ENCODE results near the gene PLCXD3.
"Not testable (repeated sequence)": the region's sequence is repeated elsewhere in the genome, so short reads cannot be mapped to it uniquely, and the experiment has no call there.

Gene PLCXD3

GRCh38 chr5:41509399-41510175, 814 bp downstream of the PLCXD3 start:
- no peaks in the 10 kb centered on the region for H3K36me3 ChIP-seq (ENCODE audit: insufficient read depth, low read length)
- H3K4me1 ChIP-seq (ENCODE audit: insufficient read depth, low read length), result peaks cover 7% of the 10 kb centered on the region
- H3K9ac ChIP-seq (ENCODE audit: low read depth, low read length), result peak overlapping the region; percentile 63; the same call in 1 of the 2 replicates
- no peaks in the 10 kb centered on the region for H3K9me3 ChIP-seq (ENCODE audit: control insufficient read depth, insufficient read depth, low read length)

GRCh38 chr5:41508696-41509398, 1.6 kb downstream of the PLCXD3 start:
- no peaks in the 10 kb centered on the region for H3K9me3 ChIP-seq (ENCODE audit: control insufficient read depth, insufficient read depth, low read length)
- peaks cover 7% of the 10 kb centered on the region for H3K4me1 ChIP-seq (ENCODE audit: insufficient read depth, low read length)
- H3K36me3 ChIP-seq (ENCODE audit: insufficient read depth, low read length), result no peaks in the 10 kb centered on the region
- H3K9ac ChIP-seq (ENCODE audit: low read depth, low read length), result no peak overlapping the region

DNA sequence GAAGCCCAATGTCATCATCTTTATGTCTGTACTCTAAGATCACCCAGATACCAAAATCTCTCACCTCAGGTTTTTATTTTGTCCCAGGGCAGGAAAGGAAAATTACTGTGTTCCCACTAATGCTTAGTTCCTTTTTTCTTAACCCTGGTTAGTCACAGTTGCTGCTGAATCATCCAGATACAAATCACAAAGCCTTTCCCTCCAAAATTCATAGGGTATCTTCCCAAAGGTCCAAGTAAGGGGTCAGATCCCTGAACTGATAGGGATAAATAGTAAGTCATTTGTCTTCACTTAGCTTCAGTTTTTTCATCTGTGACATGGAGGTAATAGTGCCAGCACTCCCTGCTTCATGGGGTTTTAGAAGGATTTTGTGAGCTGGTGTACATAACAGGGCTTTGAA, 2.2 kb downstream of the PLCXD3 start:
- Histone ChIP-seq H3K36me3 (ENCODE audit: insufficient read depth, low read length) (no peaks in the 10 kb centered on the region), H3K9ac (ENCODE audit: low read depth, low read length) (no peak overlapping the region), H3K9me3 (ENCODE audit: control insufficient read depth, insufficient read depth, low read length) (no peaks in the 10 kb centered on the region), H3K4me1 (ENCODE audit: insufficient read depth, low read length) (peaks cover 7% of the 10 kb centered on the region)

GRCh38 chr5:41507501-41507900, 2.9 kb downstream of the PLCXD3 start:
- no peaks in the 10 kb centered on the region for H3K9me3 ChIP-seq (ENCODE audit: control insufficient read depth, insufficient read depth, low read length)
- H3K36me3 ChIP-seq (ENCODE audit: insufficient read depth, low read length), result no peaks in the 10 kb centered on the region
- H3K4me1 ChIP-seq (ENCODE audit: insufficient read depth, low read length), result peaks cover 7% of the 10 kb centered on the region
- H3K9ac ChIP-seq (ENCODE audit: low read depth, low read length), result no peak overlapping the region

DNA sequence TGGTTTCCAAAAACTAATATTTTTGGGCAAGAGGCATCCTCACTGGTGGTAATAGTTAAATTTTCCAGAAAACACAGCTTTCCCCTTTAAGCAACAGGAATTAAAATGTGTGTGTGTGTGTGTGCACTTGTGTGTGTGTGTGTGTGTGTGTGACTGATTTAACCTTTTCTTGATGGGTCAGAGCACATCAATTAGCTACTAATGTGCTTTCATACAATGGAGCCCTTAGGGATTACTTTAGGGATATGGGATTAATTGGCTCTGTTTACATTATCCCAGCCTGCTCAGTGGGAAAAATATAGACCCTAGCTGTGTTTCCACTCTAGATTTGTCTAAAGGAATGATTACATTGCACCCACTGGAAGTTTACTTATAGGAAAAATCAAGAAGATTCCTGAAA, 6.5 kb downstream of the PLCXD3 start:
- Histone ChIP-seq H3K9ac (ENCODE audit: low read depth, low read length) (no peak overlapping the region), H3K4me1 (ENCODE audit: insufficient read depth, low read length) (no peaks in the 10 kb centered on the region), H3K36me3 (ENCODE audit: insufficient read depth, low read length) (no peaks in the 10 kb centered on the region), H3K9me3 (ENCODE audit: control insufficient read depth, insufficient read depth, low read length) (no peaks in the 10 kb centered on the region)

DNA sequence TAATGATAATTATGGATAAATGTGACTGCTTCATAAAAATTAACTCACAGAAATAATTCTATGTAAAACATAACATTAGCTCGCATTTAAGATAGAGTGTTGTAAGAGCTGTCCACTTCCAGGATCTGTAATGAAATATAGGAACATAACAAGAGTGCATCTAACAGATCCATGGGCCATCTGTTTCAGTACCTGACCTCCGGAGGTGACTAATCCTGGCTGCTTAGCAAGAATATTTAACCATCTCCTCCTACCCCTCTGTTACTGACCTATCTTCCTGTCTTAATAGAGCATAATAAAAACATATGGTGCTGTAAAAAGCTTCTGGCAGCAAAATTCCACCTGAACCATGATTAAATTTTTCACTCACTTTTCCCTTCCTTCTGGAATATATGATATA, 7.1 kb downstream of the PLCXD3 start:
- H3K4me1 ChIP-seq (ENCODE audit: insufficient read depth, low read length), result no peaks in the 10 kb centered on the region
- no peak overlapping the region for H3K9ac ChIP-seq (ENCODE audit: low read depth, low read length)
- H3K9me3 ChIP-seq (ENCODE audit: control insufficient read depth, insufficient read depth, low read length), result no peaks in the 10 kb centered on the region
- H3K36me3 ChIP-seq (ENCODE audit: insufficient read depth, low read length), result no peaks in the 10 kb centered on the region

- not testable (repeated sequence) for H3K36me3 ChIP-seq (ENCODE audit: insufficient read depth, low read length); H3K4me1 ChIP-seq (ENCODE audit: insufficient read depth, low read length); H3K9me3 ChIP-seq (ENCODE audit: control insufficient read depth, insufficient read depth, low read length)
- peak overlapping the region; percentile 20; the same call in 1 of the 2 replicates for H3K9ac ChIP-seq (ENCODE audit: low read depth, low read length)
These were observed 16.8 kb downstream of the PLCXD3 start for GRCh38 chr5:41493490-41494126.

GRCh38 chr5:41485533-41485932, 24.9 kb downstream of the PLCXD3 start:
- H3K9me3 ChIP-seq (ENCODE audit: control insufficient read depth, insufficient read depth, low read length), result no peaks in the 10 kb centered on the region
- H3K9ac ChIP-seq (ENCODE audit: low read depth, low read length), result no peak overlapping the region
- no peaks in the 10 kb centered on the region for H3K4me1 ChIP-seq (ENCODE audit: insufficient read depth, low read length)
- no peaks in the 10 kb centered on the region for H3K36me3 ChIP-seq (ENCODE audit: insufficient read depth, low read length)

DNA sequence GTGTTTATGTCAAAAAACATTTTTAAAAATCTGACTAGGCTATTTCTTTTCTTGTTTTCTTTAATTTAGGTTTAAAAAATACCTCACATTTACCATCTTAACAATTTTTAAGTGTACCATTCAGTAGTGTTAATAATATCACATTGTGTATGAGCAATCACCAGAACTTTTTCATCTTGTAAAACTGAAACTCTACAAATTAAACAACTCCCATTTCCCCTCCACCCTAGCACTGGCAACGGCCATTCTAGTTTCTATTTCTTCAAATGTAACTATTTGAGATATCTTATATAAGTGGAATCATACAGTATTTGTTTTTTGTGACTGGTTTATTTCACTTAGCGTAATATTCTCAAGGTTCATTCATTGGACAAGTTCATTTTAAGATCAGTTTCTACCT, 27.7 kb downstream of the PLCXD3 start:
- H3K4me1 ChIP-seq (ENCODE audit: insufficient read depth, low read length), result no peaks in the 10 kb centered on the region
- no peaks in the 10 kb centered on the region for H3K36me3 ChIP-seq (ENCODE audit: insufficient read depth, low read length)
- H3K9me3 ChIP-seq (ENCODE audit: control insufficient read depth, insufficient read depth, low read length), result no peaks in the 10 kb centered on the region
- no peak overlapping the region for H3K9ac ChIP-seq (ENCODE audit: low read depth, low read length)

- Histone ChIP-seq H3K4me1 (ENCODE audit: insufficient read depth, low read length) (no peaks in the 10 kb centered on the region), H3K9ac (ENCODE audit: low read depth, low read length) (no peak overlapping the region), H3K36me3 (ENCODE audit: insufficient read depth, low read length) (no peaks in the 10 kb centered on the region), H3K9me3 (ENCODE audit: control insufficient read depth, insufficient read depth, low read length) (no peaks in the 10 kb centered on the region)
These were observed 28.2 kb downstream of the PLCXD3 start for GRCh38 chr5:41482173-41482572.

DNA sequence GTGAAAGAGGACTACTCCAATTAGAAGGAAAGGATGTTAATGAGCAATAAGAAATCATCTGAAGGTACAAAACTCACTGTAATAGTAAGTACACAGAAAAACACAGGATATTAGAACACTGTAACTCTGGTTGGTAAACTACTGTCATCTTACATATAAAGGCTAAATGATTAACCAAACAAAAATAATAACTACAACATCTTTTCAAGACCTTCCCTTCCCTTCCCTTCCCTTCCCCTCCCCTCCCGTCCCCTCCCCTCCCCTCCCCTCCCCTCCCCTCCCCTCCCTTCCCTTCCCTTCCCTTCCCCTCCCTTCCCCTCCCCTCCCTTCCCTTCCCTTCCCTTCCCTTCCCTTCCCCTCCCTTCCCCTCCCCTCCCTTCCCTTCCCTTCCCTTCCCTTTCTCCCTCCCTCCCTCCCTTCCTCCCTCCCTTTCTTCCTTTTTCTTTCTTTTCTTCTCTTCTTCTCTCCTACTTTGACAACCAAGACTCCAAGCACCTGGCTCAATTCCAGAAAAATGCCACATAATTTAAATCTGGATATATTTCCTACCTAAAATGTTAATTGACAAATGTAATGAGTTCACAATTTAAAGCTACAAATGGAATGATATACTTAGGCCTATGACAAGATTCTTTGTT, 38.7 kb downstream of the PLCXD3 start:
- H3K9me3 ChIP-seq (ENCODE audit: control insufficient read depth, insufficient read depth, low read length); H3K4me1 ChIP-seq (ENCODE audit: insufficient read depth, low read length); H3K9ac ChIP-seq (ENCODE audit: low read depth, low read length); H3K36me3 ChIP-seq (ENCODE audit: insufficient read depth, low read length): not testable (repeated sequence)

- Histone ChIP-seq H3K36me3 (ENCODE audit: insufficient read depth, low read length) (no peaks in the 10 kb centered on the region), H3K9ac (ENCODE audit: low read depth, low read length) (no peak overlapping the region), H3K4me1 (ENCODE audit: insufficient read depth, low read length) (no peaks in the 10 kb centered on the region), H3K9me3 (ENCODE audit: control insufficient read depth, insufficient read depth, low read length) (no peaks in the 10 kb centered on the region)
These were observed 44.8 kb downstream of the PLCXD3 start for GRCh38 chr5:41465493-41466171.

- no peaks in the 10 kb centered on the region for H3K9me3 ChIP-seq (ENCODE audit: control insufficient read depth, insufficient read depth, low read length)
- no peak overlapping the region for H3K9ac ChIP-seq (ENCODE audit: low read depth, low read length)
- no peaks in the 10 kb centered on the region for H3K36me3 ChIP-seq (ENCODE audit: insufficient read depth, low read length)
- H3K4me1 ChIP-seq (ENCODE audit: insufficient read depth, low read length), result no peaks in the 10 kb centered on the region
These were observed 50.8 kb downstream of the PLCXD3 start for GRCh38 chr5:41459557-41459956.

DNA sequence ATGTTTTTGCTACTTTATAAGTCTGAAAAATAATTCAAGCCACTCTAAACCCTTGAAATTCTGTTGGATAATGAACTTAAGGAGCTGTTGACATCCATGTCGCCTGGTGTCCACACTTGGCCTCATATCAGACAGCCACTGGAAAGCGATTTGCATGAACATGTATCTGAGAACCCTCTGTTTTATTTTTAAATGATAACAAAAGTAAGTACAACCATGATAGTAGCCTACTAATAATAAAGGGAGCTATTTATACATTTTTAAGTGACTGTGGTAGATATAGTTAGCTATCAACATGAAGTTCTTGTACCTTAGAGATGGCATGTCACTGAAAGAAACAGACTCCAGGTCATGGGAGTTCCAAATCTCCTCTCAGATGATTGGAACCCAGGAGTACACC, 53.3 kb downstream of the PLCXD3 start:
- H3K9me3 ChIP-seq (ENCODE audit: control insufficient read depth, insufficient read depth, low read length), result no peaks in the 10 kb centered on the region
- no peak overlapping the region for H3K9ac ChIP-seq (ENCODE audit: low read depth, low read length)
- H3K4me1 ChIP-seq (ENCODE audit: insufficient read depth, low read length), result no peaks in the 10 kb centered on the region
- no peaks in the 10 kb centered on the region for H3K36me3 ChIP-seq (ENCODE audit: insufficient read depth, low read length)
